ENCODE data around the gene CHAT. TPM values are rescaled to one million over a fixed set of nuclear protein-coding genes. Genes with fewer than 3 reads are reported as not detected.

CHAT gene
- total RNA-seq, 1 experiment from 2014 or later = not detected

- Histone ChIP-seq H3K4me2 (ENCODE audit: insufficient read depth, insufficient read length, low read length) (no peak overlapping the region), H3K23ac (ENCODE audit: insufficient read length, low read depth, low read length) (no peak overlapping the region), H2BK20ac (ENCODE audit: low read depth, low read length, poor library complexity, severe bottlenecking) (no peak overlapping the region), H3K27me3 (ENCODE audit: insufficient read depth, low read length) (no peaks in the 10 kb centered on the region), H2BK5ac (ENCODE audit: insufficient read length, low read length) (no peak overlapping the region), H3K27ac (ENCODE audit: insufficient read length, low read depth, low read length) (no peak overlapping the region), H4K5ac (ENCODE audit: insufficient read length, low read depth, low read length) (no peak overlapping the region), H3T11ph (ENCODE audit: low read length) (no peak overlapping the region), H3K9me3 (ENCODE audit: control insufficient read depth, low read depth, low read length) (no peaks in the 10 kb centered on the region), H4K8ac (replicated peaks; ENCODE audit: insufficient read length, low read depth, low read length) (no peak overlapping the region), H3K79me1 (ENCODE audit: insufficient read depth, low read depth, low read length, poor library complexity, severe bottlenecking) (no peaks in the 10 kb centered on the region), H2AFZ (ENCODE audit: low read length) (no peak overlapping the region), H3K56ac (ENCODE audit: insufficient read length, low read depth, low read length) (no peak overlapping the region), H3K79me2 (ENCODE audit: insufficient read depth, low read length) (no peaks in the 10 kb centered on the region), H2AK5ac (ENCODE audit: insufficient read length, low read length) (no peak overlapping the region), H3K18ac (ENCODE audit: insufficient read length, low read depth, low read length) (no peak overlapping the region), H3K14ac (ENCODE audit: insufficient read depth, low read length) (no peak overlapping the region; the same call in 1 of the 2 replicates), H4K20me1 (ENCODE audit: control insufficient read depth, insufficient read depth, insufficient read length) (no peaks in the 10 kb centered on the region), H3K4me1 (ENCODE audit: insufficient read depth, low read length) (no peaks in the 10 kb centered on the region), H2BK120ac (ENCODE audit: low read depth, low read length, poor library complexity, severe bottlenecking) (no peak overlapping the region), H3K9ac (ENCODE audit: extremely low read depth, insufficient read length, low read length) (no peak overlapping the region), H2BK15ac (ENCODE audit: low read depth, low read length) (no peak overlapping the region), H3K23me2 (ENCODE audit: insufficient read length, low read depth, low read length, poor library complexity, severe bottlenecking) (no peaks in the 10 kb centered on the region), H3K4ac (ENCODE audit: low read depth, low read length) (no peak overlapping the region), H2BK12ac (ENCODE audit: insufficient read length, low read depth, low read length) (no peak overlapping the region), H4K91ac (ENCODE audit: insufficient read length, low read depth, low read length) (no peak overlapping the region)
- no peak overlapping the region; a peak in 1 of 7 replicates for H3K27ac Mint-ChIP-seq
- no peak for TF ChIP-seq CTCF (conservative IDR thresholded peaks at IDR 0.05)
- no CpG with 5 or more reads among the region's 5 CpGs for WGBS (ENCODE audit: extremely low coverage, insufficient read length, low lambda C conversion rate)
- peaks cover 46% of the 10 kb centered on the region for H3K27me3 Mint-ChIP-seq (ENCODE audit: low read depth)
- peaks cover 13 to 19% of the 10 kb centered on the region in 2 experiments for H3K9me3 Mint-ChIP-seq
- no peak overlapping the region for H3K4me3 Mint-ChIP-seq
- no peaks in the 10 kb centered on the region for H3K4me1 Mint-ChIP-seq
- H3K36me3 Mint-ChIP-seq (ENCODE audit: insufficient read depth in 1 of 3, low read depth in 3 of 3) = peaks cover 7 to 17% (median 8%) of the 10 kb centered on the region in 3 experiments; a peak in 5 of 7 replicates
- no peak for DNase-seq
Measured at GRCh38 chr10:49709934-49710333, 96.1 kb downstream of the CHAT start.
